ENCODE data around the gene ANK2. TPM values are rescaled to one million over a fixed set of nuclear protein-coding genes. Genes with fewer than 3 reads are reported as not detected.
"Not testable (repeated sequence)": the region's sequence is repeated elsewhere in the genome, so short reads cannot be mapped to it uniquely, and the experiment has no call there.

Gene ANK2
- total RNA-seq, 1 donor from 2014 or later = 9.4 TPM

DNA sequence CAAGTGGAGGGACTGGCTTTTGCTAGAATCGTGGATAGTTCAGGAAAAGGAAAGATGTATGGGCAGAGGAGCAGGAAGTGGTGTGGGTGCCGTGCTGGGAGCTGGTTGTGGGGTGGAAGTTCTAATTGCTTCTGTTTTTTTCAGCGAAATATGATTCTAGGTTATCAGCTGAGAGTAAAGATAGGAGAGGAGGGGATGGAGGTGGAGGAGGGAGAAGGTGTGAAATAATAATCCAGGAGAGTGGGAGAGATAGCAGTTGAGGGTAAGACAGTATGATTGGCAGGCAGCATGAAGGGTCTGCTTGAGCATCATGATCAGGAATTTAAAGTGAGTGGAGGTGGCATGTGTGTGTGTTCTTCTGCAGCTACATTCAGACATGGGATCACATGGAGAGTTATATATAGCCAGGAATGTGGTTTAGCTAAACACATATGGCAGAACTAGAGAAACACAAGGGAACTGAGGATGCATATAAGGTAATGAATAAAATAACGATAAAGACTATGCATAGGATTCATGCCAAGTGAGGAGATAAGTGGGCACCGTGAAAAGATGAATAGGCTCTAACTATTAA lies 133.7 kb downstream of the ANK2 start:
- H3K27ac ChIP-seq = no peak overlapping the region
- H3K36me3 ChIP-seq = no peaks in the 10 kb centered on the region
- H3K4me1 ChIP-seq = no peaks in the 10 kb centered on the region
- H3K4me3 ChIP-seq = no peak overlapping the region
- no peak for DNase-seq (ENCODE audit: low spot score in 2 of 2)
- intact Hi-C loops (cut with DNase I) = no loop called here
- H3K27me3 ChIP-seq = no peaks in the 10 kb centered on the region
- H3K9me3 ChIP-seq = no peaks in the 10 kb centered on the region
- TF ChIP-seq, protein P1, sequence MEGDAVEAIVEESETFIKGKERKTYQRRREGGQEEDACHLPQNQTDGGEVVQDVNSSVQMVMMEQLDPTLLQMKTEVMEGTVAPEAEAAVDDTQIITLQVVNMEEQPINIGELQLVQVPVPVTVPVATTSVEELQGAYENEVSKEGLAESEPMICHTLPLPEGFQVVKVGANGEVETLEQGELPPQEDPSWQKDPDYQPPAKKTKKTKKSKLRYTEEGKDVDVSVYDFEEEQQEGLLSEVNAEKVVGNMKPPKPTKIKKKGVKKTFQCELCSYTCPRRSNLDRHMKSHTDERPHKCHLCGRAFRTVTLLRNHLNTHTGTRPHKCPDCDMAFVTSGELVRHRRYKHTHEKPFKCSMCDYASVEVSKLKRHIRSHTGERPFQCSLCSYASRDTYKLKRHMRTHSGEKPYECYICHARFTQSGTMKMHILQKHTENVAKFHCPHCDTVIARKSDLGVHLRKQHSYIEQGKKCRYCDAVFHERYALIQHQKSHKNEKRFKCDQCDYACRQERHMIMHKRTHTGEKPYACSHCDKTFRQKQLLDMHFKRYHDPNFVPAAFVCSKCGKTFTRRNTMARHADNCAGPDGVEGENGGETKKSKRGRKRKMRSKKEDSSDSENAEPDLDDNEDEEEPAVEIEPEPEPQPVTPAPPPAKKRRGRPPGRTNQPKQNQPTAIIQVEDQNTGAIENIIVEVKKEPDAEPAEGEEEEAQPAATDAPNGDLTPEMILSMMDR (IDR thresholded peaks at IDR 0.05) = no peak

DNA sequence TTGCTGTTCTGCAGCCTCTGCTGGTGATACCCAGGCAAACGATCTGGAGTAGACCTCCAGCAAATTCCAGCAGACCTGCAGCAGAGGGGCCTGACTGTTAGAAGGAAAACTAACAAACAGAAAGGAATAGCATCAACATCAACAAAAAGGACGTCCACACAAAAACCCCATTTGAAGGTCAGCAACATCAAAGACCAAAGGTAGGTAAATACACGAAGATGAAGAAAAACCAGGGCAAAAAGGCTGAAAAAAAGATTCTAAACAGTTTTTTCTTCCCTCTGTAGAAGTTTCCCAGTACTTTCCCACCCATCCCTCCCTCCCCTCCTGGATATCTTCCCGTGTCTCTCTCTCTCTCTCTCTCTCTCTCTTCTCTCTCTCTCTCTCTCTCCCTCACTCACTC lies 136.8 kb downstream of the ANK2 start:
- intact Hi-C loops (cut with DNase I); H3K27me3 ChIP-seq; H3K27ac ChIP-seq; H3K4me3 ChIP-seq; H3K9me3 ChIP-seq; DNase-seq (ENCODE audit: low spot score in 2 of 2); H3K36me3 ChIP-seq; H3K4me1 ChIP-seq: not testable (repeated sequence)

DNA sequence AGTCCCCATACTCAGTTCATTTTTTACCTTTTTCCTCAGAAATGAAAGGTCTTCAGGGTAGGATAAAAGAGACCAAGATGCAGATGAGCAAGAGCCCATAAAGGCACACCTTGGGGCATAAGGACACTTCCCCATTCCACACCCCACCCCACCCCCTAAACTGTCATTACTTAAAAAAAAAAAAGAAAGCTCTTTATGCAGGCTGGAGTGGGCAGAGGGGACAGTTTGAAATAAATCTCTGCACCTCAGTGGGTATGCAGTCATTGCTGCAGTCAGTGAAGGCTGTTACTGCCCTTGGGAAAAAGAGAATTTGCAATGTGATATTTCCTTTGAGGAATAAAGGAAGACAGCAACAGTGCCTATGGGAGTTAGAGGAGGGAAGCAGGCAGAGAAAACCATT lies 137.5 kb downstream of the ANK2 start:
- Histone ChIP-seq H3K36me3 (no peaks in the 10 kb centered on the region), H3K27me3 (no peaks in the 10 kb centered on the region), H3K9me3 (no peaks in the 10 kb centered on the region), H3K4me1 (no peaks in the 10 kb centered on the region), H3K4me3 (no peak overlapping the region), H3K27ac (no peak overlapping the region)
- DNase-seq (ENCODE audit: low spot score in 2 of 2) = no peak
- intact Hi-C loops (cut with DNase I) = no loop called here
- TF ChIP-seq, protein P1 (IDR thresholded peaks at IDR 0.05) = no peak

DNA sequence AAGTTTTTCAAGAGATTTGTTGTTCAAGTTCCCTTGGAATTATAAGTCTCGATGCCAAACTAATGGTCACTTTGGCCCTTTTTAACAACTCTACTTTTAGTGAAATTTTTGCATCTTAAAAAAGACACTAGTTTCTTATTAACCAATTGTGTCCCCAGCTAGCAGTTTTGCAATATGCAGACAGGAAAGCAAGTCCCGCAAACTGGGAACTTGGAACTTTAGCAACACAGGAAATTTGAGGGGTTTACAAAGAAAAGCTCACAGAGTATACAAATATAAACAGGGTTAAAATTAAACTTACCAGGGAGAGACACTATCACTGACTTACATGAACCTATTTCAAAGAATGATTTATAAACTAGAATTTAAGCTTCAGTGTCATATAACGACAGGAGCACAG lies 137.9 kb downstream of the ANK2 start:
- TF ChIP-seq, protein P1 (IDR thresholded peaks at IDR 0.05) = no peak
- Histone ChIP-seq H3K36me3 (no peaks in the 10 kb centered on the region), H3K4me3 (no peak overlapping the region), H3K4me1 (no peaks in the 10 kb centered on the region), H3K27me3 (no peaks in the 10 kb centered on the region), H3K9me3 (no peaks in the 10 kb centered on the region), H3K27ac (no peak overlapping the region)
- DNase-seq (ENCODE audit: low spot score in 2 of 2) = no peak
- intact Hi-C loops (cut with DNase I) = no loop called here

DNA sequence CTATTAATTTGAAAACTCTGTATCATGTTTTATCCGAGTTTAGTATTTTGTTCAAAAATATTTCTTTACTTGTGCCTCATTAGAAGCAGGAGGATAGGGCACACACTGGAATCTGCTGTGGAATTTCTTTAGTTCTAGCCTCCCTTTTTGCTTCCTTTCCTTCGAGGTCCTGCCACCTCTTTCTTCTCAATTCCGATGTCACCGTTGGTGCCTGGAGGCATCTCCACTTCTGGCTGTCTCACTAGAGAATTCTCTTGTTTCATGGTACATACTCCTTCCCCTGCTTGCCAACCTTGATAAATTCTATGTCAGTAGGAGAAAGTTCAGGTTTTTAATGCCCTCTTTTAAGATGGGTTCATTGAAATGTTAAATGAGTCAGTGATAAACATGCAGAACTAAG lies 140.1 kb downstream of the ANK2 start:
- Histone ChIP-seq H3K27ac (no peak overlapping the region), H3K9me3 (no peaks in the 10 kb centered on the region), H3K27me3 (no peaks in the 10 kb centered on the region), H3K4me3 (no peak overlapping the region), H3K36me3 (no peaks in the 10 kb centered on the region), H3K4me1 (no peaks in the 10 kb centered on the region)
- DNase-seq (ENCODE audit: low spot score in 2 of 2) = no peak
- intact Hi-C loops (cut with DNase I) = no loop called here
- TF ChIP-seq, protein P1 (IDR thresholded peaks at IDR 0.05) = no peak

DNA sequence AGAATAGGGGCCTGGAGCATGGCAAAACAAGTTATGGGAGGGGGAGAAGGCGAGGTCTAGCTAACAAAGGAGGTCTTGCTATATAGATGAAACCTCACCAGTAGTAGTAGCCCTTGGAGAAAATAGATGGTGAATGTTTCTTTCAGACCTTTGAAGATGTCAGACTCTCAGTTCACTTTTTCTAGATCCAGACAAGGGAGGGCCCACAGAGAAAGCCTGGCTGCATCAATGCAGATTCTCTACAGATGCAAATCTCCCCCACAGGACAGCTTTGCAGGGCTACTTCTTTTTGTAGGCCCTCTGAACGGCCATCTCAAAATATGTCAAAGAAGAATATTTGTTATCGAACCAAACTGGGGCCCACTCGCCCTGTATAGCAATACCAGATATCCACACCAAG lies 159.7 kb downstream of the ANK2 start:
- Histone ChIP-seq H3K27me3 (no peaks in the 10 kb centered on the region), H3K4me3 (no peak overlapping the region), H3K9me3 (no peaks in the 10 kb centered on the region), H3K4me1 (no peaks in the 10 kb centered on the region), H3K36me3 (no peaks in the 10 kb centered on the region), H3K27ac (no peak overlapping the region)
- TF ChIP-seq, protein P1 (IDR thresholded peaks at IDR 0.05) = no peak
- DNase-seq (ENCODE audit: low spot score in 2 of 2) = no peak
- intact Hi-C loops (cut with DNase I) = no loop called here
